GM18951 (cell line): ENCODE data around the gene ANO1.

Experiments
- POLR2A ChIP-seq: IDR thresholded peaks from 4 replicates; pipeline ENCODE4 v1.6.1; 2011; ENCODE audit warnings: mild to moderate bottlenecking; ENCODE audit not compliant: insufficient read length, insufficient read depth; ENCODE audit errors: extremely low read depth
- in situ Hi-C: fragments of 300-500 bp; cut with MboI; formaldehyde crosslinking; loops from one replicate; pipeline ENCODE4 v1.12.0; 2022; ENCODE audit warnings: low sequenced_read_pairs, mixed read lengths, inconsistent platforms; ENCODE audit not compliant: unreplicated experiment

Gene ANO1

DNA sequence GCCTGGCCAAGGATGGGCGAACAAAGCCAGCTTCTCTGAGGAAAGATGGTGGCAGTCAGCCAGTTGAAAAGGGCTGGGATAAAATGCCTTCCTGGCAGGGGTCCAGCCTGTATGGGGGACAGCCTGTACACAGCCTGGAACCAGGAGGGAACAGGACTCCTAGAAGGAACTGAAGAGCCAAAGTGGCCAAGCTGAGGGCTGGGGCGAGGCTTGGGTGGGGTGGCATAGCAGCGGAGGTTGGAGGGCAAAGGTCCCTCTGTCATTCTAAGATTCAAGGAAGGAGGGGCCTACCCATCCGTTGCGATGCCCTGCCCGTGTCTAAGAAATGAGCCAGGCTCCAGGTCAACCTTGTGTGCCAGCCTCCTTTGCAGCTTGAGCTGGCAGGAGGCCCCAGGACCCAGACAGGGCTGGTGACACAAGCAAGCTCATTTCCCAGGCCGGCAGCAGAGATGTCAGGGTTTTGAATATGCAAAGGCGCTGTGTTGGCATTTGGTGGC is 147.6 kb downstream of the ANO1 start:
- in situ Hi-C loops: no loop called here
- TF ChIP-seq POLR2A: no peak

DNA sequence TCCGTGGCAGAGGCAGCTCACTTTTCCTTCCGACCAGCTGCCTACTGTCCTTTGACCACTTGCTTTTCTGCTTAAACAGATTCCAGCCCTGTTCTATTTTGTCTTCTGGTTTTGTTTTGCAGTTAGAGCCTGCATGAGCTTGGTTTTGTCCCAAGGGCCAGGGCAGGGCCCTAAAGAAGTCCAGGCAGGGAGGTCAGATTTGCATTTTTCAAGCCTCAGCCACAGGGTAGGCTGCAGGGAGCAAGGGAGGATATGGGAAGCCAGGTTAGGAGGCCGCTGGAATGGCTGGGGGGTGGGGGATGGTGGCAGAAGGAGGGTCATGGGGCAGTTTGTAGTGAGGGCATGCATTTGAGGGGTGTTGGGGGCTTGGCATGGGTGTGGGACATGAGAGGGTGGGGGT is 148.1 kb downstream of the ANO1 start:
- in situ Hi-C loops: no loop called here
- TF ChIP-seq POLR2A: no peak

DNA sequence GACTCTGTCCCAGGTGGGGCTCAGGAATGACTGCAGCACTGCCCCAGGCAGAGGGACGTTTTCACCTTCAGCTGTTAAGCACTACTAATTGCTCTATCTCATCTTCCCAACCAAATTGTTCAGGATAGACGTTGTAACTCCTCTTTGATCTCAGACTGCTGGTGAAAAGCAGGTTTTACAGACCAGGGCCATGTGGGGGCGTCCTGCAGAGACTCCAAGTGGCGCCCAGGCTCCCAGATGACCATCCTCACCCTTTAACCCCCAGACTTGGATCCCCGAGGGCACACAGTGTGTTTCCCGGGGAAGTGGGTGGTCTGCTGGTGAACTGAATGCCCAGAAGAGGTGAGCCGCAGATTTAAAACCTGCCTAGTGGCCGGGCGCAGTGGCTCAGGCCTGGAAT is 148.8 kb downstream of the ANO1 start:
- no peak for TF ChIP-seq POLR2A
- in situ Hi-C loops: no loop called here

DNA sequence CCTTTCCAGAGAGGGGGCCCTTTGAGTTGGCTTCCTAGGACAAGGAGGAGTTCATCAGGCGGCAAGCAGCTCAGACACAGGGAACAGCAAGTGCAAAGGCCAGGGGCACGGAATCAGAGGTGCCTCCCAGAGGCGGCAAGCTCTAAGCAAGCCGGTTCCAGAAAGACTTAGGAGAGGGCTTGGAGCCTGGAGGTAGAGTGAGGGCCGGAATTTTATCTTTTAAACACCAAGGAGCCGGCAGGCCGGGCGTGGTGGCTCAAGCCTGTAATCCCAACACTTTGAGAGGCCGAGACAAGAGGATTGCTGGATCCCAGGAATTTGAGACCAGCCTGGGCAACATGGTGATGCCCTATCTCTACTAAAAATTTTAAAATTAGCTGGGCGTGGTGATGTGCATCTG is 151.6 kb downstream of the ANO1 start:
- TF ChIP-seq POLR2A: no peak
- in situ Hi-C loops: no loop called here

DNA sequence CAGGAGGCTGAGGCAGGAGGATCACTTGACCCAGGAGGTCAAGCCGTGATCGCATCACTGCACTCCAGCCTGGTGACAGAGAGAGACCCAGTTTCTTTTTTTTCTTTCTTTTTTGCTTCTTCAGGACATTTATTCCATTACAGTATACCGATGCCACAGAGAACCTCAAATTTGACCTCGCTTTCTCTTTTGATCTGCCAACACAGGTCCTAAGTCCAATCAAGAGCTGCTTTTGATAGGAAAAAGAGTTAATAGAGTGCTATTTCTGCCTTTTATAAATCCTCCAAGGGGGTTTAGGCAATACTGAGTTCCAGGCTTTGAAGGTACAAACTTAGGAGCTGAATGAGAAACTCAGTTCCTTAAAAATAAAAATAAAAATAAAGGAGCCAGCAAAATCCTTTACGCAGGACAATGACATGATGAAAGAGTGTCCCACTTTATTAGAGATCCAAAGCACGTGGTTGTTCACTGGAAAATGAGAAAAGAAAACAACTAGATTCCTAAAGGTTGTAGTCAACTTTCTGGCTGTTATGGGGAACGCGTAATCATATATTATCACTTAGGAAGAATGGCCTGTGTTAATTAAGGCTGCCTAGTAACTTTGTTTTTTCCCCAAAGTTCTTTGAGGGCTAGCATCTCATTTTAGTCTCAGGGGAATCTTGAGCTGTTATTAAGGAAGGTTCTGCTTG is 152.2 kb downstream of the ANO1 start:
- no peak for TF ChIP-seq POLR2A

DNA sequence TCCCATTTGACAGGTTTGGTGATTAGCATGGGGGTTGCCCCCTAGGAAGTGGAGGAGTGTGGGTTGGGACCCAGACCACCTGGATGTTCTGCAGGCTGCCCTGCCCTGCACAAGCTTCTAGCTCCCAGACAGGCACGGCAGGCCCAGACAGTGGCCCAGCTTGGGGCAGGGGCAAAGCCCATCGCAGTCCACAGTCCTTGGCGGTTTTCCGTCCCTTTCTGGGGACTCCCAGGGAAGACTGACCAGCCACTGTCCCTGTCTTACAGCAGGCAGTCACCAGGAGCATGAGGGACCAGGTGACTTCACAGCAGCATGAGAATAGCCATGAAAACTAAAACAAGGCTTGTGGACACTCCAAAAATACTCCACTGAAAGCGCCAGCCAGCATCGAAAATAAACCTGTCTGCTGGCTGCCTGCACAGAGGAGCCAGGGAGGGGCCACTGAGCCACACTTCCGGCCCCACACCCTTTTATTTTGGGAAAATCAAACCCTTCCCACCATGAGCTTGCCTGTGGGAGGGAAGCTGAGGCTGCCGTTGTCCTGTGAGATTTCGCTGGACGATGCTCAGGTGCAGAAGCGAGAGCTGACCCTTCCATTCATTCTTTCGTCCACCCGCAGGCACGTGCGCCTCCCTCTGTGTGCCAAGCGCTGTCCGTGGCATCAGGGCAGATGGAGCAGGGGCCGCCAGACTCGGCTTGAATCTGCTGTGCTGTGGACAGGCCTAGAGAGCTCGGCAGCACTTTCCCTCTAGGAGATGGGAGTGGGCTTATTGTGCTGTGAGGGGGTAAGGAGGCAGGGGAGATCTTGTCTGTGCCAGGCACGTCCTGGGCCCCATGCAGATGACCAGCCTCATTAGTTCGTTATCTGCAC is 153.0 kb downstream of the ANO1 start:
- in situ Hi-C loops: no loop called here

More for the DNA sequence above, 152.2 kb downstream of the ANO1 start:
- in situ Hi-C loops: no loop called here

DNA sequence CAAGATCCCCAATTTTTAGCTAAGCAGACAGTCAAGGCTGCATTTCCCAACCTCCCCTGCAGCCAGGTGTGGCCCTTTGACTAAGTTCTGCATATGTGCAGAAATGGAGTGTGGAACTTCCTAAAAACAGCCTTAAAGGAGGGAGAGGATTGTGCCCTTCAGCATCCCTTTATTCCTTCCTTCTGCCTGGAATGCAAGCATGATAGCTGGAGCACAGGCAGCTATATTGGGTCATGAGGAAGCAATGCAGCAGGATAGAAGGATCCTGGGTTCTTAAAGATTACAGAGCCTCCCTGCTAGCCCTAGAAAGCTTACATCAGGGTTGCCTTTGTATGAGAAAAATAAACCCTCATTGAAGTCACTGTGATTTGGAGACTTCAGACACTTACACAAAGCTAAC is 154.9 kb downstream of the ANO1 start:
- TF ChIP-seq POLR2A: no peak
- in situ Hi-C loops: no loop called here

More for the DNA sequence above, 153.0 kb downstream of the ANO1 start:
- TF ChIP-seq POLR2A: no peak

DNA sequence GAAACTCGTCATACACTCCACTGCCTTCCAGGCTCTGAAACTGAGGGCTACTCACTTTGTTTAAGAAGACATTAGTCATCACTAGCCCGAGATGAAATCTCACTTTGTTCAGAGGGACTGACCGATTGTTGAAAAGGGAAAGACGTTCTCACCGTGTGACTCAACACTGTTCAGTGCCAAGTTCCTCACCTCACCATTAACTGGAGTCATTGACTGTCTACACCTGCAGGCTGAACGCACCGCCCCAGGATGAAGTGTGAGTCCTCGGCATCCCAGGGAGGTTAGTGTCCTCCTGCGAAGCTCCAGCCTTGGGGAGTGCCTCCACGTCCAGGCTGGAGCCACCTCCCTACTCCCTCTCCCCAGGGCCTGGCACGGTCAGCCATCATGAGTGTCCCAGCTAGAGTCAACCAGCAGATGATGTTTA is 155.4 kb downstream of the ANO1 start:
- TF ChIP-seq POLR2A: no peak
- in situ Hi-C loops: no loop called here

DNA sequence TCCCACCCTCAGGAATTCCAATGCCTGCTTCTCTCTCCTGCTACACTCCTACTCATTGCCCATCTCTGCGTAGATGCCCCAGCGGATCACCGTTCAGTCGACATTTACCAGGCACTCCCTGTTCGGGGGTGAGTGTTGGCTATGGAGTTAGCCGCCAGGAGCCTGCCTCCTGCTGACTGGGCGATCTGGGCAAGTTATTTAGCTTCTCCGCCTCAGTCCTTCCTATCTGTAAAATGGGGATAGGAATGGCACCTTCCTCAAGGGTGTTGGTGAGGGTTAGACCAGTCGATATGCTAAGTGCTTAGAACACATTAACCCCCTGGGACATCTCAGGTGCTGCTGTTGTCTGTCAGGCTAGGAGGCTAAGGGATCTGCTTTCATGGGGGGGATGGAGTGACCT is 155.8 kb downstream of the ANO1 start:
- in situ Hi-C loops: no loop called here
- no peak for TF ChIP-seq POLR2A
